Measurements from ENCODE around the gene MARCO. TPM values are rescaled to one million over a fixed set of nuclear protein-coding genes. Genes with fewer than 3 reads are reported as not detected.

Gene MARCO
- total RNA-seq, 1 donor from 2014 or later: not detected

DNA sequence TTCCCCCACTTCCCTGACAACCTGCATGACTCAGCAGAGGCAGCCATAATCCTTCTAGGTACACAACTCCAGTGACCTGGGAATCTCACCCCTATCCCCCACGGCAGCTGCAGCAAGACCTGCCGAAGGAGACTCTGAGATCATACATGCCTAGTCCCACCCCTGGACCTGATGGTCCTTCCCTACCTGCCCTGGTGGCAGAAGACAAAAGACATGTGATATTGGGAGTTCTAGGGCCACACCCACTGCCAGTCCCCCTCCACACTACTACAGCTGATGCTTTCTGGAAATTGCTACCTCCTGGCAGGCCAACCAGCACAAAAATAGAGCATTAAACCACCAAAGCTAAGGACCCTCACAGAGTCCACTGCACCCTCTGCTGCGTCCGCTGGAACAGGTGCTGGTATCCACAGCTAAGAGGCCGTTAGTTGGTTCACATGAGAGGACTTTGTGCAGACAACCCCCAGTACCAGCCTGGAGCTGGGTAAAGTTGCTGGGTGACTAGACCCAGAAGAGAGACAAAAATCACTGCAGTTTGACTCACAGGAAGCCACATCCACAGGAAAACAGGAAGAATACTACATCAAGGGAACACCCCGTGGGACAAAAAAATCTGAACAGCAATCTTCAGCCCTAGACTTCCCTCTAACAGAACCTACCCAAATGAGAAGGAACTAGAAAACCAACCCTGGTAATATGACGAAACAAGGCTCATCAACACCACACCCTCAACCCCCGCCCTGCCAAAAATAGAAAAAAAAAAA is 12.5 kb downstream of the MARCO start:
- Mint-ChIP-seq H3K9me3 (ENCODE audit: unreplicated experiment) (peaks cover 13% of the 10 kb centered on the region), H3K4me3 (ENCODE audit: unreplicated experiment) (no peak overlapping the region)

DNA sequence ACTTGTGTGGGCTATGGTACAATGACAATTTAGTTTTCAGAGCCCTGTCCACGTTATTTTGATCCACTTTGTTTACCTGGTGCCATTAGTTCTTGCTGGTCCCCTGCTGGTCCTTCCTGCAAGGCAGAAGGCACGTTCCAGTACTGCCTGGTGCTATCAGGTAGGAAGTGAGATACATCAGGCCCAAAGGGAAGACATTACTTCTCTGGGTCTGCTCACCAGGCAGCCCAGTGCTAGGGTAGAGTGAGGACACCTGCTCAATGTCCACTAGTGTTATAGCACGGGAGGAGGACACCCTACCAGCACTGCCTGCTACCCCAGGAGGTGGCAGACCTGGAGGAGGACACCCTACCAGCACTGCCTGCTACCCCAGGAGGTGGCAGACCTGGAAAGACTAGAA is 23.7 kb downstream of the MARCO start:
- Mint-ChIP-seq H3K27ac (ENCODE audit: unreplicated experiment) (no peak overlapping the region), H3K27me3 (ENCODE audit: low read depth, unreplicated experiment) (peaks cover 35% of the 10 kb centered on the region), H3K4me3 (ENCODE audit: unreplicated experiment) (no peak overlapping the region), H3K9me3 (ENCODE audit: unreplicated experiment) (peaks cover 6% of the 10 kb centered on the region), H3K36me3 (ENCODE audit: low read depth, unreplicated experiment) (no peaks in the 10 kb centered on the region), H3K4me1 (ENCODE audit: low read depth, unreplicated experiment) (peaks cover 11% of the 10 kb centered on the region)
- H3K27me3 ChIP-seq (ENCODE audit: insufficient read depth, low read length): no peaks in the 10 kb centered on the region
- H3K9me3 ChIP-seq (ENCODE audit: insufficient read depth, low read depth, low read length): no peaks in the 10 kb centered on the region
- H4K20me1 ChIP-seq (ENCODE audit: insufficient read depth, low read length): no peaks in the 10 kb centered on the region
- H3K9ac ChIP-seq (ENCODE audit: low read length): no peak overlapping the region
- H2AFZ ChIP-seq (ENCODE audit: low read depth, low read length): no peak overlapping the region
- no peaks in the 10 kb centered on the region for H3K4me1 ChIP-seq (ENCODE audit: insufficient read depth, low read length)
- H3K4me3 ChIP-seq (ENCODE audit: insufficient read depth, low read depth, low read length): no peak overlapping the region
- FAIRE-seq (no peak), DNase-seq (ENCODE audit: low read depth) (no peak)
- no peak overlapping the region for H3K4me2 ChIP-seq (ENCODE audit: low read length)
- H3K36me3 ChIP-seq (ENCODE audit: insufficient read depth, low read length): no peaks in the 10 kb centered on the region
- no peak overlapping the region for H3K27ac ChIP-seq (ENCODE audit: low read depth, low read length)
- H3K79me2 ChIP-seq (ENCODE audit: insufficient read depth, low read length): no peaks in the 10 kb centered on the region
- TF ChIP-seq CTCF (IDR thresholded peaks at IDR 0.05; ENCODE audit: insufficient read depth, low read depth, low read length) (no peak), EZH2 (IDR thresholded peaks at IDR 0.05; ENCODE audit: insufficient read depth, low read length) (no peak)

More for the DNA sequence above, 12.5 kb downstream of the MARCO start:
- Mint-ChIP-seq H3K27me3 (ENCODE audit: low read depth, unreplicated experiment) (peaks cover 22% of the 10 kb centered on the region), H3K27ac (ENCODE audit: unreplicated experiment) (peak overlapping the region; percentile 79), H3K36me3 (ENCODE audit: low read depth, unreplicated experiment) (no peaks in the 10 kb centered on the region), H3K4me1 (ENCODE audit: low read depth, unreplicated experiment) (peaks cover 13% of the 10 kb centered on the region)
- H3K36me3 ChIP-seq (ENCODE audit: insufficient read depth, low read length): no peaks in the 10 kb centered on the region
- no peak overlapping the region for H3K4me2 ChIP-seq (ENCODE audit: low read length)
- H3K27me3 ChIP-seq (ENCODE audit: insufficient read depth, low read length): no peaks in the 10 kb centered on the region
- no peak overlapping the region for H3K9ac ChIP-seq (ENCODE audit: low read length)
- no peak overlapping the region for H3K4me3 ChIP-seq (ENCODE audit: insufficient read depth, low read depth, low read length)
- no peak overlapping the region for H3K27ac ChIP-seq (ENCODE audit: low read depth, low read length)
- FAIRE-seq (no peak), DNase-seq (ENCODE audit: low read depth) (no peak)
- H4K20me1 ChIP-seq (ENCODE audit: insufficient read depth, low read length): no peaks in the 10 kb centered on the region
- H3K4me1 ChIP-seq (ENCODE audit: insufficient read depth, low read length): no peaks in the 10 kb centered on the region
- TF ChIP-seq EZH2 (IDR thresholded peaks at IDR 0.05; ENCODE audit: insufficient read depth, low read length): no peak
- no peak for TF ChIP-seq CTCF (IDR thresholded peaks at IDR 0.05; ENCODE audit: insufficient read depth, low read depth, low read length)
- no peak overlapping the region for H2AFZ ChIP-seq (ENCODE audit: low read depth, low read length)
- H3K79me2 ChIP-seq (ENCODE audit: insufficient read depth, low read length): no peaks in the 10 kb centered on the region
- no peaks in the 10 kb centered on the region for H3K9me3 ChIP-seq (ENCODE audit: insufficient read depth, low read depth, low read length)

Measured in astrocyte (in vitro differentiated cells and primary cell).